ENCODE results near the gene MAP2K5. TPM values are rescaled to one million over a fixed set of nuclear protein-coding genes. Genes with fewer than 3 reads are reported as not detected.

The MAP2K5 gene
- total RNA-seq, 1 donor from 2014 or later = 25.0 TPM

DNA sequence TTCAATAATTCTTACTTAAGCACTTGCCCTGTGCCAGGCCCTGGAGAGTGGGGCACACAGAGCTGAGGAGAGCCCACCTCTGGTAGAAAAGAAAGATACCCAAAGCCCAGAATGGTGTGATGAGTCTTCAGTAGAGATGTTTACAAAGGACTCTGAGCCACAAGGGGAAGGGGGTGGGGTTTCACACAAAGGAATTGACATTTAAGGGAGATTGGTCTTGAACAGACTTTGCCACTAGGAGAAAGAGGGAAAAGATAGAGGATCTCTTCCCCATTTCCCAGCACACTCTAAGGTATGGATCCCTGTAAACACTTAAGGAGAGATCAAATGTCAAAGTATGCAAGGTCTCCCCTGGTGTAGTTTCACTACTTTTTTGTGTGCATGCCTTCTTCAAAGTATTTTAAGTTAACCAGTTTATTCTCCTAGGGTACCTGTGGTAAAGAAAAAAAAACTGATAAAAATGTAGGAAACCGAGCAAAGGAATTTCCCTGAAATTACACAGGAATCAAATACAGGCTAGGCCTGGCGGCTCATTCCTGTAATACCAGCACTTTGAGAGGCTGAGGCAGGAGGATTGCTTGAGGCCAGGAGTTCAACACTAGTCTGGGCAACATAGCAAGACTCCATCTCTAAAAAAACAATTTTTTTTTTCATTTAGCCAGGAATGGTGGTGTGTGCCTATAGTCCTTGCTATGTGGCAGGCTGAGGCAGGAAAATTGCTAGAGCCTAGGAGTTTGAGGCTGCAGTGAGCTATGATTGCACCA lies 165.2 kb downstream of the MAP2K5 start:
- Histone ChIP-seq H3K27me3 (ENCODE audit: low read depth) (no peaks in the 10 kb centered on the region), H3K4me3 (no peak overlapping the region), H3K27ac (replicated peaks) (no peak overlapping the region), H3K4me1 (no peaks in the 10 kb centered on the region), H3K36me3 (peaks cover 19% of the 10 kb centered on the region), H3K9me3 (replicated peaks) (no peaks in the 10 kb centered on the region)
- DNase-seq = no peak
- TF ChIP-seq, protein P1, sequence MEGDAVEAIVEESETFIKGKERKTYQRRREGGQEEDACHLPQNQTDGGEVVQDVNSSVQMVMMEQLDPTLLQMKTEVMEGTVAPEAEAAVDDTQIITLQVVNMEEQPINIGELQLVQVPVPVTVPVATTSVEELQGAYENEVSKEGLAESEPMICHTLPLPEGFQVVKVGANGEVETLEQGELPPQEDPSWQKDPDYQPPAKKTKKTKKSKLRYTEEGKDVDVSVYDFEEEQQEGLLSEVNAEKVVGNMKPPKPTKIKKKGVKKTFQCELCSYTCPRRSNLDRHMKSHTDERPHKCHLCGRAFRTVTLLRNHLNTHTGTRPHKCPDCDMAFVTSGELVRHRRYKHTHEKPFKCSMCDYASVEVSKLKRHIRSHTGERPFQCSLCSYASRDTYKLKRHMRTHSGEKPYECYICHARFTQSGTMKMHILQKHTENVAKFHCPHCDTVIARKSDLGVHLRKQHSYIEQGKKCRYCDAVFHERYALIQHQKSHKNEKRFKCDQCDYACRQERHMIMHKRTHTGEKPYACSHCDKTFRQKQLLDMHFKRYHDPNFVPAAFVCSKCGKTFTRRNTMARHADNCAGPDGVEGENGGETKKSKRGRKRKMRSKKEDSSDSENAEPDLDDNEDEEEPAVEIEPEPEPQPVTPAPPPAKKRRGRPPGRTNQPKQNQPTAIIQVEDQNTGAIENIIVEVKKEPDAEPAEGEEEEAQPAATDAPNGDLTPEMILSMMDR (IDR thresholded peaks at IDR 0.05; ENCODE audit: borderline replicate concordance) = no peak
- intact Hi-C loops (cut with micrococcal nuclease) = no loop called here

DNA sequence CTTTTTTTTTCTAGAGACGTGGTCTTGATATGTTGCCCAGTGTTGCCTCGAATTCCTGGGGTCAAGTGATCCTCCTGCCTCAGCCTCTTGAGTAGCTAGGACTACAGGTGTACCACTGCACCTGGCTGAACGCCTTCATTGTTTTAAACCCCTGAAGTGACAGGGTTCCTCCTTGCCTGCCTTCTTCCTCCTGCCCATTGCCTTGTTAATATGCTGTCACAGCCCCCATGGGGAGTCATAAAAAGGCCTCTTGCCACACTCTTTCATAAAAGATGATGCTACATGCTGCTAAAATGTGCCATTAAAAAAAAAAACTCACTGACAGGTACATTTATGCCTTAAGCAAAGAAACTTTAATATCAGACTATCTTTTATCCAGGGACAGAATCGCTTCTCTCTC lies 166.0 kb downstream of the MAP2K5 start:
- intact Hi-C loops (cut with micrococcal nuclease) = no loop called here
- Histone ChIP-seq H3K36me3 (peaks cover 11% of the 10 kb centered on the region), H3K4me3 (no peak overlapping the region), H3K27me3 (ENCODE audit: low read depth) (no peaks in the 10 kb centered on the region), H3K27ac (replicated peaks) (no peak overlapping the region), H3K9me3 (replicated peaks) (no peaks in the 10 kb centered on the region), H3K4me1 (no peaks in the 10 kb centered on the region)
- DNase-seq = no peak
- TF ChIP-seq, protein P1 (IDR thresholded peaks at IDR 0.05; ENCODE audit: borderline replicate concordance) = no peak

DNA sequence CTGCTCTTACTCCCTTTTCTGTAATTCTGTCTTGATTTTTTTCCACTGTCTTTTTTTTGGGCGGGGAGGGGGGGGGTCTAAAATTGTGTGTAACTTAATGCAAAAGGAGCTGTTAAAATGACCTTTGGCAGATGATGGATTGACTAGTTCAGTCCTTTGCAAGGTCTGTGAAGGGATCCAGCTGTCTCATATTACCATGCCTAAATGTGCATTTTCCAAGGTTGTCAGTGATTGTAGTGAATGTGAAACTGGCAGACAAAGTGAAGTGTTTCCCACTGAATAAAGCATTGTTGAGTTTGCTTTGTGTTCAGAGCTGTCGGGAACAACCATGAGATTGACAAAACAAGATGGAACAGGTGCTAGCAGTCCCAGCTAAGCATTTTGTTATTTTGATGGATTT lies 172.7 kb downstream of the MAP2K5 start:
- Histone ChIP-seq H3K9me3 (replicated peaks) (no peaks in the 10 kb centered on the region), H3K36me3 (peaks cover 9% of the 10 kb centered on the region), H3K27ac (replicated peaks) (no peak overlapping the region), H3K4me1 (no peaks in the 10 kb centered on the region), H3K4me3 (no peak overlapping the region), H3K27me3 (ENCODE audit: low read depth) (no peaks in the 10 kb centered on the region)
- TF ChIP-seq, protein P1 (IDR thresholded peaks at IDR 0.05; ENCODE audit: borderline replicate concordance) = no peak
- no peak for DNase-seq
- intact Hi-C loops (cut with micrococcal nuclease) = no loop called here

DNA sequence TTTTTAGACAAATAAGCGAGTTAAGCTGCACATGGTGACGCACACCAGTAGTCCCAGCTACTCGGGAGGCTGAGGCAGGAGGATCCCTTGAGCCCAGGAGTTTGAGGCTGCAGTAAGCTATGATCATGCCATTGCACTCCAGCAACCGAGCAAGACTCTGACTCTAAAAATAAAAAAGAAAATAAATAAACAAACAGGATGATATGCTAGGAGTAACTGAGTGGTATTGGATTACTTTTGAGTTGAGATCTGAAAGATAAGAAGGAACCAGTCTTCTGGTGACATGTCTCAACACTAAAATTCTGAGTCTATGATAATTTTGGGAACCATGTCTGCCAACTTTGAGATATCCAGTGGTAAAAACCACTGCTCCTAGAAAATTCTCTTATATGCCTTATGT lies 173.7 kb downstream of the MAP2K5 start:
- TF ChIP-seq, protein P1 (IDR thresholded peaks at IDR 0.05; ENCODE audit: borderline replicate concordance) = no peak
- H3K9me3 ChIP-seq (replicated peaks) = no peaks in the 10 kb centered on the region
- H3K4me3 ChIP-seq = no peak overlapping the region
- H3K27me3 ChIP-seq (ENCODE audit: low read depth) = no peaks in the 10 kb centered on the region
- intact Hi-C loops (cut with micrococcal nuclease) = no loop called here
- H3K27ac ChIP-seq (replicated peaks) = no peak overlapping the region
- DNase-seq = no peak
- no peaks in the 10 kb centered on the region for H3K4me1 ChIP-seq
- H3K36me3 ChIP-seq = peaks cover 6% of the 10 kb centered on the region

DNA sequence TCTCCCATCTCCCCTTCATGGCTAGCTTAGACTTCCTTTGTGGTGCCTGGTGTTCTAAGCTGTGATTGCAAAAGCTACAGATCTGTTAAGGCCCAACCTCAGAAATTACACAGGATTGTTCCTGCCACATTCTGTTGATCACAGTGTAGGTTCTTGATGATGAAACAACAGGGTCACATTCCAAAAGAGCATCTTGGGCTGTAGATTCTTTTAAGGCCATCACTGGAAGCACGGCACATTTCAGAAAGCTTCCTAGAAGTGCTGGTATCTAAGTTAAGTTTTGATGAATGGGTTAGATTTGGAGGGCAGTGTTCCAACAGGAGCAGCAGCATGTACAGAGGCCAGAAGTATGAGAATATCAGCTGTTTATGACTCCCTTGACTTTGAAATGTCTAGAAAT lies 175.3 kb downstream of the MAP2K5 start:
- H3K27ac ChIP-seq (replicated peaks) = no peak overlapping the region
- DNase-seq = no peak
- H3K27me3 ChIP-seq (ENCODE audit: low read depth) = no peaks in the 10 kb centered on the region
- no peaks in the 10 kb centered on the region for H3K9me3 ChIP-seq (replicated peaks)
- no peak overlapping the region for H3K4me3 ChIP-seq
- intact Hi-C loops (cut with micrococcal nuclease) = no loop called here
- no peaks in the 10 kb centered on the region for H3K4me1 ChIP-seq
- TF ChIP-seq, protein P1 (IDR thresholded peaks at IDR 0.05; ENCODE audit: borderline replicate concordance) = no peak
- no peaks in the 10 kb centered on the region for H3K36me3 ChIP-seq

Data from left ventricle myocardium inferior (tissue), 1 donor.